Endodermal cell (in vitro differentiated cells): ENCODE measurements around the gene IQSEC3. TPM values are rescaled to one million over a fixed set of nuclear protein-coding genes. Genes with fewer than 3 reads are reported as not detected.

ENCODE experiments used
- DNase-seq: peaks from one replicate; pipeline ENCODE4 v3.0.0-alpha.2; 2017
- H3K27ac ChIP-seq: 2 replicates; pipeline ENCODE4 v1.5.1; 2013; ENCODE audit warnings: mild to moderate bottlenecking, low read depth, low read length, moderate library complexity
- H3K27me3 ChIP-seq: 2 replicates; pipeline ENCODE4 v1.6.1; 2013; ENCODE audit warnings: mild to moderate bottlenecking, low read length, moderate library complexity; ENCODE audit not compliant: insufficient read depth, control insufficient read depth, poor library complexity, severe bottlenecking
- H3K36me3 ChIP-seq: 2 replicates; pipeline ENCODE4 v1.7.0; 2013; ENCODE audit warnings: mild to moderate bottlenecking, low read length, moderate library complexity; ENCODE audit not compliant: control insufficient read depth, insufficient read depth
- H3K4me1 ChIP-seq: one replicate; pipeline ENCODE4 v1.7.0; 2013; ENCODE audit warnings: low read length; ENCODE audit not compliant: control insufficient read depth, insufficient read depth
- H3K4me3 ChIP-seq: 2 replicates; pipeline ENCODE4 v1.5.1; 2013; ENCODE audit warnings: mild to moderate bottlenecking, low read length, moderate library complexity
- H3K9ac ChIP-seq: 2 replicates; pipeline ENCODE4 v1.6.1; 2013; ENCODE audit warnings: mild to moderate bottlenecking, low read length, moderate library complexity; ENCODE audit not compliant: poor library complexity, severe bottlenecking; ENCODE audit errors: extremely low read depth
- H3K9me3 ChIP-seq: 2 replicates; pipeline ENCODE4 v1.6.1; 2013; ENCODE audit warnings: mild to moderate bottlenecking, low read length, moderate library complexity; ENCODE audit not compliant: control insufficient read depth
- H3K27ac Mint-ChIP-seq: 2 replicates; pipeline ENCODE4 v1.8.0; 2020; ENCODE audit warnings: mixed read lengths
- H3K27me3 Mint-ChIP-seq: 2 replicates; pipeline ENCODE4 v1.8.0; 2021; ENCODE audit warnings: mild to moderate bottlenecking, mixed read lengths; ENCODE audit not compliant: insufficient read depth
- H3K36me3 Mint-ChIP-seq: 2 replicates; pipeline ENCODE4 v1.8.0; 2020; ENCODE audit warnings: low read depth, mixed read lengths
- H3K4me1 Mint-ChIP-seq: 2 replicates; pipeline ENCODE4 v1.8.0; 2020; ENCODE audit warnings: mixed read lengths
- H3K4me3 Mint-ChIP-seq: 2 replicates; pipeline ENCODE4 v1.8.0; 2020; ENCODE audit warnings: mild to moderate bottlenecking, moderate library complexity, mixed read lengths
- H3K9me3 Mint-ChIP-seq: 2 replicates; pipeline ENCODE4 v1.8.0; 2020; ENCODE audit warnings: mild to moderate bottlenecking, mixed read lengths
- WGBS, 2 experiments: methylation state at CpG; one replicate each; pipeline versions ENCODE4 v1.1.5 to v1.1.7; 2013; ENCODE audit warnings: missing lambda C conversion rate in 2 of 2, mixed read lengths in 1 of 2; ENCODE audit not compliant: insufficient coverage in 1 of 2, insufficient read length in 1 of 2; 5-methylcytosine and 5-hydroxymethylcytosine counted together
- total RNA-seq, 2 donors: library from RNA; stranded (reverse); fragmentation: NEBNext Ultra II Directional in 1 of 2; extraction: Animal tissue kit (Norgen Biotek cat#: 25700) in 1 of 2; gene quantifications; 2 replicates in 1 of 2; 3 replicates in 1 of 2; pipeline ENCODE4 v1.2.1, GENCODE V29; 2021
- TF ChIP-seq, protein P1 (sequence below): fragments of 200-600 bp; sonication (generic); conservative IDR thresholded peaks from 2 replicates; pipeline ENCODE4 v1.5.0; 2021; ENCODE audit warnings: antibody characterized with exemption, mild to moderate bottlenecking

The IQSEC3 gene
- total RNA-seq, 2 donors from 2014 or later: 1.5 to 2.7 TPM

DNA sequence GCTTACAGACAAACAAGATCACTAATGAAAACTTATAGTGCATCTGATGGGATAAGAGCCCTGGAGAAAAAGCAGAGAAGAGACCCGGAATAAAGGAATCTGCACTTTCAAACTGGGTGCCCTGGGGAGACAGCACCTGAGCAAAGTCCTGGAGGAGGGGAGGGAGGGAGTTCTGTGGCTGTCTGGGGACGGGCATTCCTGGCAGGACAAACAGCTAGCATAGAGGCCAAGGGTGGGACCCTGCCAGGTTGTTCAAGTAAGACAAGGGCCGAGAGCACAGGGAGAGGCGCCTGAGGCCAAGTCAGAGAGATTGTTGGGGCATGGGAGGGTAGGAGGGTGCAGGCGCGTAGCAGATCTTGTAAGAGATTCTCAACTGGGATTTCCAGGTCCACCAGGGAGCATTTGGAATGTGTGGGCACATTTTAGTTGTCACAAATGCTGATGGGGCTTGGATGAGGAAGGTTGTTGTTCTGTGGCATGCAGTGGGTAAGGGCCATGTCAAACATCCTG lies 14.2 kb downstream of the IQSEC3 start:
- Mint-ChIP-seq H3K27ac (no peak overlapping the region), H3K9me3 (no peaks in the 10 kb centered on the region), H3K27me3 (peaks cover 79% of the 10 kb centered on the region), H3K4me1 (no peaks in the 10 kb centered on the region), H3K4me3 (no peak overlapping the region), H3K36me3 (no peaks in the 10 kb centered on the region)
- Histone ChIP-seq H3K4me3 (no peak overlapping the region), H3K9me3 (no peaks in the 10 kb centered on the region), H3K9ac (no peak overlapping the region), H3K4me1 (no peaks in the 10 kb centered on the region), H3K36me3 (no peaks in the 10 kb centered on the region), H3K27ac (no peak overlapping the region), H3K27me3 (peaks cover 69% of the 10 kb centered on the region)
- DNase-seq: peak; percentile 42
- TF ChIP-seq, protein P1, sequence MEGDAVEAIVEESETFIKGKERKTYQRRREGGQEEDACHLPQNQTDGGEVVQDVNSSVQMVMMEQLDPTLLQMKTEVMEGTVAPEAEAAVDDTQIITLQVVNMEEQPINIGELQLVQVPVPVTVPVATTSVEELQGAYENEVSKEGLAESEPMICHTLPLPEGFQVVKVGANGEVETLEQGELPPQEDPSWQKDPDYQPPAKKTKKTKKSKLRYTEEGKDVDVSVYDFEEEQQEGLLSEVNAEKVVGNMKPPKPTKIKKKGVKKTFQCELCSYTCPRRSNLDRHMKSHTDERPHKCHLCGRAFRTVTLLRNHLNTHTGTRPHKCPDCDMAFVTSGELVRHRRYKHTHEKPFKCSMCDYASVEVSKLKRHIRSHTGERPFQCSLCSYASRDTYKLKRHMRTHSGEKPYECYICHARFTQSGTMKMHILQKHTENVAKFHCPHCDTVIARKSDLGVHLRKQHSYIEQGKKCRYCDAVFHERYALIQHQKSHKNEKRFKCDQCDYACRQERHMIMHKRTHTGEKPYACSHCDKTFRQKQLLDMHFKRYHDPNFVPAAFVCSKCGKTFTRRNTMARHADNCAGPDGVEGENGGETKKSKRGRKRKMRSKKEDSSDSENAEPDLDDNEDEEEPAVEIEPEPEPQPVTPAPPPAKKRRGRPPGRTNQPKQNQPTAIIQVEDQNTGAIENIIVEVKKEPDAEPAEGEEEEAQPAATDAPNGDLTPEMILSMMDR: no peak
- WGBS, 2 experiments: 81 to 88% methylated on average over 2 to 6 of the region's 6 CpGs

DNA sequence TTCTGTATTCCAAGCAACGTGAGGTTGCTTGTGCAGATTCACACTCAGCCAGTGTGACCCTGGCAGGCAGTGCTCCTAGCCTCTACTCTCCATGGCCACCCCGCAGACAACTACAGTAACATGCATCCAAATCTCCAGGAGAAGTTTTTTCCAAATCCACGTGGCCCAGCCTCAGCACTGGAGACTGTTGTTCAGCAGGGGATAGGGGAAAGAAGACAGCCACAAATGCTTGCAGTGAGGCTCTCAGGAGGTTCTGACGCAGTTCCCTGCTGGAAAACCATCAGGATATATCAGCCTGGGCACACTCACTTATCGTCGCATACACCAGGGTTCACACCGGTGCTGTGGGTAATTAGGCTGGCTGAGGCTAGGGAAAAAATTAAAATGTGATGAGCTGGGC lies 16.2 kb downstream of the IQSEC3 start:
- Histone ChIP-seq H3K9me3 (no peaks in the 10 kb centered on the region), H3K4me1 (no peaks in the 10 kb centered on the region), H3K27me3 (peaks cover 54% of the 10 kb centered on the region), H3K27ac (no peak overlapping the region), H3K36me3 (no peaks in the 10 kb centered on the region), H3K9ac (no peak overlapping the region), H3K4me3 (no peak overlapping the region)
- TF ChIP-seq, protein P1: no peak
- Mint-ChIP-seq H3K36me3 (no peaks in the 10 kb centered on the region), H3K27me3 (peaks cover 70% of the 10 kb centered on the region), H3K9me3 (no peaks in the 10 kb centered on the region), H3K4me3 (no peak overlapping the region), H3K27ac (no peak overlapping the region), H3K4me1 (no peaks in the 10 kb centered on the region)
- DNase-seq: peak; percentile 37
- 63 to 79% methylated on average over 5 to 7 of the region's 7 CpGs for WGBS, 2 experiments

DNA sequence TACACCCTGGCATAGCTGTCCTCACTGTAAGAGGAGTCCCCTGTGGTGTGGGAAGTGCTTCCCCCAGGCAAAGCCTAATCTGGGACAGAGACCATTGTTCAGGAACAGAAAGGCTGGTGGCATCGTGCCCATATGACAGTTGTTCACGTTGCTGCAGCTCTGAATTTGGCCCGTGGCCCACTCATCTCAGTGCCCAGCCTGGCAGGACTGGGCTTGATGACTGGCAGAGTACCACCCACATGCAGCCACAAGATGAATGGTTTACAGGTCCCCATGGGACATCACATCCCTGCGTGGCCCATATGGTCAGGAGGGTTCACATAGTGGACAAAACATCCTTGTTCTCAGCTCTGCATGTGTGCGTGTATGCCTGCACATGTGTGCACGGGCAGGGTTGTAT lies 17.5 kb downstream of the IQSEC3 start:
- H3K27me3 Mint-ChIP-seq: peaks cover 62% of the 10 kb centered on the region
- no peaks in the 10 kb centered on the region for H3K9me3 Mint-ChIP-seq

More for the DNA sequence above, 17.5 kb downstream of the IQSEC3 start:
- no peak overlapping the region for H3K4me3 ChIP-seq
- H3K36me3 Mint-ChIP-seq: no peaks in the 10 kb centered on the region
- no peaks in the 10 kb centered on the region for H3K4me1 Mint-ChIP-seq
- H3K4me3 Mint-ChIP-seq: no peak overlapping the region
- peaks cover 44% of the 10 kb centered on the region for H3K27me3 ChIP-seq
- WGBS, 2 experiments: 78 to 84% methylated on average over 4 to 6 of the region's 6 CpGs
- TF ChIP-seq, protein P1: no peak
- no peak overlapping the region for H3K27ac Mint-ChIP-seq
- H3K9me3 ChIP-seq: no peaks in the 10 kb centered on the region
- H3K4me1 ChIP-seq: no peaks in the 10 kb centered on the region
- H3K9ac ChIP-seq: no peak overlapping the region
- DNase-seq: peak; percentile 48
- no peak overlapping the region for H3K27ac ChIP-seq
- H3K36me3 ChIP-seq: no peaks in the 10 kb centered on the region
